A549 (cell line): Measurements from ENCODE around the gene UPK3A. TPM values are rescaled to one million over a fixed set of nuclear protein-coding genes. Genes with fewer than 3 reads are reported as not detected.

ENCODE experiments used
- ATAC-seq, 2 experiments: fragments of 200-7000 bp in 1 of 2; fragments of >200 bp in 1 of 2; cut with Nextera tagmentation in 1 of 2; cut with Tn5 transposase in 1 of 2; 3 replicates each; pipeline versions ENCODE4 v1.8.0 to v1.9.1; 2018 to 2020; ENCODE audit warnings: mild to moderate bottlenecking in 1 of 2, moderate library complexity in 1 of 2
- CTCF ChIA-PET: fragments of 300-600 bp; sonication (Branson Sonifier 250); formaldehyde crosslinking; extraction: SDS; loops from one replicate; lab custom pipeline; 2021; ENCODE audit warnings: antibody characterized with exemption, inconsistent platforms; lab: Yijun Ruan, JAX
- POLR2A ChIA-PET: fragments of 350-600 bp; formaldehyde crosslinking; extraction: SDS; loops from one replicate; lab custom pipeline; 2021; ENCODE audit warnings: antibody characterized with exemption, inconsistent platforms; lab: Yijun Ruan, JAX
- DNase-seq, 2 experiments: peaks; one replicate each; pipeline versions ENCODE4 v3.0.0 to v3.0.0-alpha.2; 2011 to 2016; ENCODE audit warnings: low read depth in 1 of 2, low spot score in 1 of 2
- FAIRE-seq: peaks from 2 replicates; lab custom pipeline; 2011; peaks lifted over from hg19 to GRCh38; lab: Jason Lieb, UNC
- H3K27ac ChIP-seq, 2 experiments: fragments of >200 bp; sonication (Bioruptor Twin); formaldehyde crosslinking; 3 replicates each; pipeline ENCODE4 v1.5.1; 2016 to 2017
- H3K4me1 ChIP-seq: fragments of >200 bp; sonication (Bioruptor Twin); formaldehyde crosslinking; 3 replicates; pipeline ENCODE4 v1.6.1; 2016
- H3K4me2 ChIP-seq: fragments of >200 bp; sonication (Bioruptor Twin); formaldehyde crosslinking; 3 replicates; pipeline ENCODE4 v1.6.1; 2016
- H3K4me3 ChIP-seq: fragments of >200 bp; sonication (Bioruptor Twin); formaldehyde crosslinking; 3 replicates; pipeline ENCODE4 v1.5.1; 2016
- H3K9me3 ChIP-seq: fragments of >200 bp; sonication (Bioruptor Twin); formaldehyde crosslinking; 3 replicates; pipeline ENCODE4 v1.6.1; 2016
- ATOH8 ChIP-seq: fragments of 250-450 bp; sonication (Bioruptor Pico); IDR thresholded peaks from 2 replicates; pipeline ENCODE4 v1.5.0; 2020; ENCODE audit warnings: low read depth, mild to moderate bottlenecking, moderate library complexity
- BHLHE40 ChIP-seq: IDR thresholded peaks from 2 replicates; pipeline ENCODE4 v1.6.1; 2012; ENCODE audit warnings: low read depth, low read length, inconsistent platforms
- CBX2 ChIP-seq: fragments of 200-600 bp; sonication (generic); IDR thresholded peaks from 2 replicates; pipeline ENCODE4 v1.6.1; 2016; ENCODE audit warnings: low read depth, mild to moderate bottlenecking, borderline replicate concordance
- CEBPB ChIP-seq, 2 experiments: fragments of >200 bp in 1 of 2; sonication (Bioruptor Twin) in 1 of 2; formaldehyde crosslinking in 1 of 2; IDR thresholded peaks; 2 replicates each; pipeline ENCODE4 v1.6.1; 2012 to 2016
- CHD2 ChIP-seq: fragments of 150-350 bp; IDR thresholded peaks from 2 replicates; pipeline ENCODE4 v1.6.1; 2014; ENCODE audit warnings: low read length; ENCODE audit not compliant: partially characterized antibody
- E2F6 ChIP-seq: IDR thresholded peaks from 2 replicates; pipeline ENCODE4 v1.6.1; 2012; ENCODE audit warnings: low read depth, borderline replicate concordance
- EHF ChIP-seq: fragments of 250-450 bp; sonication (Bioruptor Pico); IDR thresholded peaks from 2 replicates; pipeline ENCODE4 v1.5.0; 2020; ENCODE audit warnings: mild to moderate bottlenecking
- ELK1 ChIP-seq: fragments of 150-350 bp; IDR thresholded peaks from 2 replicates; pipeline ENCODE4 v1.6.1; 2014; ENCODE audit warnings: low read depth, mild to moderate bottlenecking, low read length
- EP300 ChIP-seq, 2 experiments: fragments of >200 bp; sonication (Bioruptor Twin); formaldehyde crosslinking; IDR thresholded peaks; 2 replicates in 1 of 2; 3 replicates in 1 of 2; pipeline ENCODE4 v1.6.1; 2016 to 2017
- ESRRA ChIP-seq: fragments of 150-350 bp; IDR thresholded peaks from 2 replicates; pipeline ENCODE4 v1.6.1; 2014; ENCODE audit warnings: mild to moderate bottlenecking, low read length, borderline replicate concordance
- FOSL2 ChIP-seq, 2 experiments: fragments of 450-650 bp in 1 of 2; fragments of >200 bp in 1 of 2; sonication (Bioruptor Twin) in 1 of 2; formaldehyde crosslinking; IDR thresholded peaks; 2 replicates each; pipeline versions ENCODE4 v1.5.0 to v1.6.1; 2016 to 2020; ENCODE audit warnings: mild to moderate bottlenecking in 1 of 2, moderate library complexity in 1 of 2
- FOXS1 ChIP-seq: fragments of 250-450 bp; sonication (Bioruptor Pico); IDR thresholded peaks from 2 replicates; pipeline ENCODE4 v1.5.0; 2020; ENCODE audit warnings: mild to moderate bottlenecking, moderate library complexity
- GATA3 ChIP-seq: IDR thresholded peaks from 2 replicates; pipeline ENCODE4 v1.6.1; 2012; ENCODE audit warnings: borderline replicate concordance
- HDAC2 ChIP-seq: fragments of 200-600 bp; sonication (generic); IDR thresholded peaks from 2 replicates; pipeline ENCODE4 v1.6.1; 2016
- HEYL ChIP-seq: fragments of 250-450 bp; sonication (Bioruptor Pico); IDR thresholded peaks from 2 replicates; pipeline ENCODE4 v1.8.0; 2021; ENCODE audit warnings: mild to moderate bottlenecking, moderate library complexity
- HOXA7 ChIP-seq: fragments of 250-450 bp; sonication (Bioruptor Pico); IDR thresholded peaks from 2 replicates; pipeline ENCODE4 v1.5.0; 2020; ENCODE audit warnings: mild to moderate bottlenecking, moderate library complexity
- JUN ChIP-seq, 2 experiments: fragments of >200 bp; sonication (Bioruptor Twin); formaldehyde crosslinking; IDR thresholded peaks; 2 replicates in 1 of 2; 3 replicates in 1 of 2; pipeline ENCODE4 v1.6.1; 2016 to 2017
- JUNB ChIP-seq: fragments of >200 bp; sonication (Bioruptor Twin); formaldehyde crosslinking; IDR thresholded peaks from 2 replicates; pipeline ENCODE4 v1.6.1; 2016
- KDM5A ChIP-seq: fragments of 200-600 bp; sonication (generic); IDR thresholded peaks from 2 replicates; pipeline ENCODE4 v1.6.1; 2016; ENCODE audit warnings: antibody characterized with exemption, mild to moderate bottlenecking
- MAFK ChIP-seq: fragments of 450-650 bp; IDR thresholded peaks from 2 replicates; pipeline ENCODE4 v1.6.1; 2014; ENCODE audit not compliant: partially characterized antibody
- MYC ChIP-seq: IDR thresholded peaks from 2 replicates; pipeline ENCODE4 v1.6.1; 2012; ENCODE audit warnings: mild to moderate bottlenecking, inconsistent platforms, low read length, improper control_type of control experiment, borderline replicate concordance
- NR3C1 ChIP-seq: fragments of >200 bp; sonication (Bioruptor Twin); formaldehyde crosslinking; IDR thresholded peaks from 3 replicates; pipeline ENCODE4 v1.6.1; 2017
- POLR2AphosphoS2 ChIP-seq: conservative IDR thresholded peaks from 2 replicates; pipeline ENCODE4 v1.6.1; 2012; ENCODE audit warnings: low read length, improper control_type of control experiment, inconsistent platforms
- RAD21 ChIP-seq, 2 experiments: fragments of >200 bp in 1 of 2; sonication (Bioruptor Twin) in 1 of 2; formaldehyde crosslinking in 1 of 2; IDR thresholded peaks in 1 of 2; conservative IDR thresholded peaks in 1 of 2; 2 replicates in 1 of 2; 3 replicates in 1 of 2; pipeline ENCODE4 v1.6.1; 2012 to 2018; ENCODE audit warnings: inconsistent platforms in 1 of 2
- RCOR1 ChIP-seq: fragments of 150-350 bp; IDR thresholded peaks from 2 replicates; pipeline ENCODE4 v1.6.1; 2014; ENCODE audit warnings: antibody characterized with exemption, low read length, low read depth
- RFX5 ChIP-seq: fragments of 450-650 bp; IDR thresholded peaks from 2 replicates; pipeline ENCODE4 v1.7.1; 2014; ENCODE audit warnings: antibody characterized with exemption, mild to moderate bottlenecking, moderate library complexity
- ZC3H11A ChIP-seq: fragments of 450-650 bp; IDR thresholded peaks from 2 replicates; pipeline ENCODE4 v1.6.1; 2014; ENCODE audit warnings: antibody characterized with exemption, mild to moderate bottlenecking
- ZFP36 ChIP-seq: fragments of 450-650 bp; IDR thresholded peaks from 2 replicates; pipeline ENCODE4 v1.6.1; 2014; ENCODE audit warnings: borderline replicate concordance; ENCODE audit not compliant: partially characterized antibody
- ZNF302 ChIP-seq: fragments of 250-450 bp; sonication (Bioruptor Pico); IDR thresholded peaks from 2 replicates; pipeline ENCODE4 v1.9.0; 2021; ENCODE audit warnings: inconsistent platforms, mild to moderate bottlenecking, moderate library complexity
- ZSCAN20 ChIP-seq: fragments of 250-450 bp; sonication (Bioruptor Pico); IDR thresholded peaks from 2 replicates; pipeline ENCODE4 v1.8.0; 2022; ENCODE audit warnings: mild to moderate bottlenecking, moderate library complexity
- WGBS: methylation state at CpG from one replicate; pipeline ENCODE4 v1.1.6; 2017; ENCODE audit errors: missing lambda C conversion rate; 5-methylcytosine and 5-hydroxymethylcytosine counted together
- polyA plus RNA-seq, 4 experiments: library from polyadenylated mRNA; depleted of rRNA in 3 of 4; stranded (reverse); fragments of >200 nt; fragmentation: RNase III in 1 of 4; extraction: RNeasy Plus Mini Kit Qiagen cat#74134 plus additional on column Dnase treatment in 1 of 4; gene quantifications; 2 replicates in 3 of 4; 3 replicates in 1 of 4; pipeline ENCODE4 v1.2.3, GENCODE V29; 2011 to 2017

UPK3A gene
- polyA plus RNA-seq, 2 of the 4 experiments (the other 2 are of a cell fraction): not detected

- ChIA-PET POLR2A (no interaction called here), CTCF (no interaction called here)
- H3K4me2 ChIP-seq: no peak overlapping the region
- DNase-seq (no peak), ATAC-seq (no peak), FAIRE-seq (no peak)
- H3K9me3 ChIP-seq: no peaks in the 10 kb centered on the region
- 88% methylated on average over 8 of the region's 8 CpGs for WGBS
- no peak for TF ChIP-seq JUN (IDR thresholded peaks at IDR 0.05)
- TF ChIP-seq ZSCAN20: no peak
- TF ChIP-seq POLR2AphosphoS2: no peak
- no peak for TF ChIP-seq ATOH8
- TF ChIP-seq CBX2: no peak
- TF ChIP-seq E2F6: no peak
- no peak for TF ChIP-seq BHLHE40
- TF ChIP-seq CHD2: no peak
- no peak for TF ChIP-seq HEYL (CRISPR knock-in tag)
- no peak for TF ChIP-seq ESRRA
- TF ChIP-seq ZFP36: no peak
- TF ChIP-seq FOXS1 (CRISPR knock-in tag): no peak
- no peak for TF ChIP-seq FOSL2 (IDR thresholded peaks at IDR 0.05)
- no peak for TF ChIP-seq FOSL2 (CRISPR knock-in tag; IDR thresholded peaks at IDR 0.05)
- TF ChIP-seq RCOR1: no peak
- no peak overlapping the region for H3K4me3 ChIP-seq
- no peak overlapping the region for H3K27ac ChIP-seq
- no peaks in the 10 kb centered on the region for H3K4me1 ChIP-seq
Observed at GRCh38 chr22:45291061-45291930, 6.5 kb downstream of the UPK3A start.

GRCh38 chr22:45291931-45292290 is 7.2 kb downstream of the UPK3A start:
- POLR2A ChIA-PET: no interaction called here
- H3K4me2 ChIP-seq: no peak overlapping the region
- no peak for FAIRE-seq
- H3K9me3 ChIP-seq: no peaks in the 10 kb centered on the region
- TF ChIP-seq RCOR1 (no peak), ATOH8 (no peak), HEYL (CRISPR knock-in tag) (no peak), HDAC2 (no peak), JUNB (no peak), EHF (CRISPR knock-in tag) (no peak), KDM5A (no peak), ZNF302 (CRISPR knock-in tag) (no peak), ZC3H11A (no peak), ELK1 (no peak), POLR2AphosphoS2 (no peak), MAFK (no peak), HOXA7 (CRISPR knock-in tag) (no peak), EP300 (IDR thresholded peaks at IDR 0.05) (no peak), MYC (no peak), RFX5 (no peak), NR3C1 (no peak), GATA3 (no peak), RAD21 (conservative IDR thresholded peaks at IDR 0.05 in 1 of 2, IDR thresholded peaks at IDR 0.05 in 1 of 2) (no peak), CEBPB (IDR thresholded peaks at IDR 0.05) (no peak)
- no peak for DNase-seq
- ATAC-seq: no peak
- no peaks in the 10 kb centered on the region for H3K4me1 ChIP-seq
- no peak overlapping the region for H3K27ac ChIP-seq
- CTCF ChIA-PET: no interaction called here
- WGBS: 84% methylated on average over 6 of the region's 9 CpGs
- no peak overlapping the region for H3K4me3 ChIP-seq
